Endometrium (tissue), 2 donors: Measurements from ENCODE around the gene ARHGAP8.
"Not testable (repeated sequence)": the region's sequence is repeated elsewhere in the genome, so short reads cannot be mapped to it uniquely, and the experiment has no call there.

ENCODE experiments used
- FAIRE-seq: peaks from 2 replicates; lab custom pipeline; 2012; peaks lifted over from hg19 to GRCh38; lab: Jason Lieb, UNC
- donor health status: control.
- donor health status: control.

Gene ARHGAP8

DNA sequence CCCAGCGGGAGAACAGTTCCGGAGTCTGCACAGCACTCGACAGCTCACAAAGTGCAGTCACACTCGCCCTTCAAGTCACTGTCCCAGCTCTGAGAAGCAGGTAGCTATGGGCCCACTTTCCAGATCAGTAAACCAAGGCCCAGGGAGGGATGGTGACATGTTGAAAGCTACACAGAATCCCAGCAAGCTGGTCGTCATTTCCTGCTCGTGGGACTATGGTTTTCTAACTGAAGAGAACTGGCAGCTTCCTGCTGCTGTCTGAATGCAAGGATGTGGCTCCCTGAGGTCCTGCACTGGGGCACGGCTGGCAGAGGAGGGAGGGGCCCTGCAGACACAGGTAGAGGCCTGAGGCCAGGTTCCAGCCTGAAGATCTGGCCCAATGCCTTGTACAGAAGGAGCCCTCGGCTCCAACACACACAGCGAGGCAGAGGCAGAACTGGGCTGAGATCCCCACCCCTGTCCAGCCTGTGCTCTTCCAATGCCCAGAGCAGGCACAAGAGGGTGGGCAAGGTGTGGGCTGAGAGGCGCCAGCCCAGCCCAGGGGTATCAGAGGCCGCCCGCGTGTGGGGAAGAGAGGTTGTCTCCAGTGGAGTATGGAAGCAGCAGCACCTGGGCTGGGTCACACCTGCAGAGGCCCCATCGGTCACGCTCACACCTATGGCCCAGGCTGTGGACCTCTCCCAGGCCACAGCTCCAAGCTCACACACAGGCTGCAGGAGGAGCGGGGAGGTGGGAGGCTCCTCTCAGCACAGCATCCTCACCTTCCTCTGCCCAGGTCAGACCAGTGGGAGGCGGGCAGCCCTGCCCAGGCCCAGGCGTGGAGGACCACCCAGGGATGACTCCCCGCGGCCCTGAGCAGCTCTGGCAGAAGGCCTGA lies 138.3 kb downstream of the ARHGAP8 start:
- FAIRE-seq = no peak

DNA sequence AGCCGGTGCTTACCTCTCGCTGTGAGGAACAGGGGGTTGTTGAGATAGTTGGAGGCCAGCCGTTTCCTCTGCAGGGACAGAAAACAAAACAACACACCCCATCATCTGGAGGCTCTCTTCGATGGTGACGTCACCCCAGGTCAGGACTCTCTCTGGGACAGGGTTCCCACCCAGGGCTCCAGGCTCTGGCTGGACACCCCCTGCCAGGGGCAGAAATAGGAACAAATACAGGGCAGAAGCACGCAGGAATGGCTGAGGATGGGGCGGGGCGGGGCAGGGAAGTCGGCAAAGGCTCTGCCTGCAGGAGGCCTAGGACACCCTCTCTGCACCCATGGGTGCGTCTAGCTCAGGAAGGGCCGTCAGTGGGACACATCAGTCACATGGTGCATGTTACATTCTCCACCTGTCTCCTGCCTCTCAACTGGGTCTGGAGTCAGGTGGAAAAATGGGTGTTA lies 138.9 kb downstream of the ARHGAP8 start:
- FAIRE-seq = no peak

DNA sequence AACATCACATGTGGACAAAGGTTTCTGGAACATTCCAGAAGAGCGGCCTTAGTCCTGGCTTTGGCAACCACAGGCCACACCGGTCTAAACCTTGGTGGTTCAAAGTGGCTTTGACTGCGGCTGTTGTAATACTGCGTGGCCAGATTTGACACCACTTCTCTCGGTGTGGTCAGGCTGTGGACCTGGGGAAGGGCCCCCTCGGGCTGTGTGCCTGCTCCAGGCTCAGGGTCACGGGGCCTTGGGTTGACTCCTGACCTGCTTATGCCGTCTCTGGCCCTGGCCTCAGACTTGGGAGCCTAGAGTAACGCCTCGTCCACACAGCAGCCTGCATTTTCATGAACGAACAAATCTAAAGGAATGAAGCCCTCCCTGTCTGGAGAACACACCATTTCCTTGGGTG lies 139.4 kb downstream of the ARHGAP8 start:
- FAIRE-seq = no peak

DNA sequence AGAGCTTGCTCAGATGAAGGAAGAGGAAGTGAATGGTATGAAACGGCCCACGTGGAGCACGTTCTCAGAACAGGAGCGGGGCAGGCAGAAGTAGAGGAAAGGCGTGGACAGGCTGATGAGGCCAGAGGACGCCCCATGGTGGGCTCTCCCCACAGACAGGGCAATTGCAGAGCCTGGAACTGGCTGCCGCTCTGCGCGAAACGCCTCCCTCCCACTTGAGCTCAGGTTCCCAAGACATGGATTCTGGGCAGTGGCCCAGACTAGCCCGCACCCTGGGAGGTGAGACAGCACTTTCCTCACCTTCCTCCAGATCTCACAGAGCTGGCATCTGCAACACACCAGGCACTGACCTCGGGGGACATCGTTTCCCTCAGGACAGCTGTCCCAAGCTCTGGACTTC lies 139.9 kb downstream of the ARHGAP8 start:
- FAIRE-seq = no peak

DNA sequence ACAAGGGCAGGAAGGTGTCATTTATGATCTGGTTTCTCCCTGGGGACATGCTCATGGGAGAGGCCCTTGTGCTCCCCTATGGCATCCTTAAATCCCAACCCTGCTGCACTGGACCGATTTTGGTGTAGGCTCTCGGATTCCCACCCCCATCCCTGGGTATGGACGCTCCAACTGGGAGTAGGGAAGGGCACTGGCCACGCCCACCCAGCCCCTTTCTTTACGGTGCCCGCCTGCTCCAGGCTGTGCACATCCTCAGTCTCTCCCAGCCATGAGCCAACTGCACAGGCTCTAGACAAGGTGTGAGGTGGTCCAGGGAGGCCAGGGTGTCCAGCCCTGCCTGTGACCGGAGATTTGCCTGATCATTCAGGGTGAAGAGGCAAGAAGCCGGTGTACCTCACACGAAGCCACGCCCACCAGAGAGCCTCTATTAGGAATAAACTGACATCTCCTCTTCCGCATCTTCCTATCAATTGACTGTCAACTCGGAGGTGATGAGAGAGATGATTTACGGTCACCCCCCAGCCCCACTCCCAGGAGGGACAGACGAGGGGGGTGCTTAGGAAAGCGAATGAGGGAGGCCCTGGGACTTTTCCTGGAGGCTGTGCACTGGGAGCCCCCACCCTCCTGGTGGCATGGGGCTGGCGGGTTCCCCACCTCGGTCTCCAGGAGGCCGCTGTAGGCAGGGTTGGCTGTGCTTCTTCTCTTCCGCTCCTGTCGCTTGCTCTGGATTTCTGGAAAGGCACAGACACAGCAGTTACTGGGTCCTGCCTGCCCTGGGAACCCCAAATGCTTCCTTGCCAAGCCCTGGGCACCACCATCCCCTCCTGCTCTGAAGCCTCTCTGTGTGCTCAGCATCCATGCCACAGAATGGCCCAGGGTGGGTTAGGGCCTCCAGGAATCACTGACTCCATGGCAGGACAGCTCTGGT lies 140.7 kb downstream of the ARHGAP8 start:
- no peak for FAIRE-seq

DNA sequence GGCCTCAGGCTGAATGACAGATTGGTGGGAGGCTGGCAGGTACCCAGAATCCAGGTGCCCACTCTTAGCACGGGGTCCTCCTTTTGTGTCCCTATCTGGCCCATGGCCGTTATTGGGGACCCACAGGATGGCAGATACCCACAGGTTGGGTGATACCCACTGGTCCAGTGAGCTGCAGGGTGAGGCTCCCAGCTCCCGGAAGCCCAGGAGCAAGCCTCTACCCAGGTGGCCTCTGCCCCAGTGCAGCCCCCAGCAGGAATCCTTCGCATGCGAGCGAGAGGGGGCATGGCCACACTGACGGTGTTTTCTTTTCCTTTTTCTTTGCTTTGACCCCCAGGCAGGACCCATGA lies 141.3 kb downstream of the ARHGAP8 start:
- FAIRE-seq = no peak

DNA sequence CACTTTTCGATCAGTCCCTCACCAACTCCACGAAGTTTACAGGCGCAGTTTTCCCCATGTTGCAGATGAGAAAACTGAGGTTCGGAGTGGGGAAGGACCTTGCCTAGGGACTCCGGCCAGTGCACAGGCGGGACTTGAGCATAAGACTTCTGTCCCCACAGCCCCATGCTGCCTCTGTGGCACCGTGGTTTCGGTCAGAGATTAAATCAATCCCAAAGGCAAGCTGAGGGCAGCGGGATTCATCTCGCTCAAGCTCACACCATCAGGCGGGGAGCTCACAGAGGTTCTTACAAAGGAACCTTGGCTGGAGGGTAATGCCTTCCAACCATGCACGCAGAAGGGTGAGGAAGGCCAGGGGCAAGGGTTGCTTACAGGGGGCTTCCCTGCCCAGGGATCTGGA lies 141.9 kb downstream of the ARHGAP8 start:
- no peak for FAIRE-seq

DNA sequence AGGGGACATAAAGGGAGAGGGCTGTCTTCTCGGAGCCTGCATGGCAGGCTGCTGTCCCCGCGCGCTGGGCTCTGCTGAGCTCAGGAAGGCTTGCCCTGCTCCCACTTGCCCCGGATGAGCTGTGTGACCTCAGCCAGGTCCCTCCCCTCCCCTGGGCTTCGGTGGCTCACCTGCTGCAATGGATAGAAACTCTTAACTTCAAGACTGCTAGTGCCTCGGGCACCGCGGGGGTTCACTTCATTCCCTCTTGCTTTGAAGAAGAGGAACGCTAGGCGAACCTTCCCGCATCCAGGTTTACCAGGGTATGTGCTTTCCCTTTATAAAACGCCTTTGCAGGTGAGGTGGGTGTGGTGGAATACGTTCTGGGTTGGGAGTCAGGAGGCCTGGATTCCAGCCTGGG lies 142.4 kb downstream of the ARHGAP8 start:
- no peak for FAIRE-seq

DNA sequence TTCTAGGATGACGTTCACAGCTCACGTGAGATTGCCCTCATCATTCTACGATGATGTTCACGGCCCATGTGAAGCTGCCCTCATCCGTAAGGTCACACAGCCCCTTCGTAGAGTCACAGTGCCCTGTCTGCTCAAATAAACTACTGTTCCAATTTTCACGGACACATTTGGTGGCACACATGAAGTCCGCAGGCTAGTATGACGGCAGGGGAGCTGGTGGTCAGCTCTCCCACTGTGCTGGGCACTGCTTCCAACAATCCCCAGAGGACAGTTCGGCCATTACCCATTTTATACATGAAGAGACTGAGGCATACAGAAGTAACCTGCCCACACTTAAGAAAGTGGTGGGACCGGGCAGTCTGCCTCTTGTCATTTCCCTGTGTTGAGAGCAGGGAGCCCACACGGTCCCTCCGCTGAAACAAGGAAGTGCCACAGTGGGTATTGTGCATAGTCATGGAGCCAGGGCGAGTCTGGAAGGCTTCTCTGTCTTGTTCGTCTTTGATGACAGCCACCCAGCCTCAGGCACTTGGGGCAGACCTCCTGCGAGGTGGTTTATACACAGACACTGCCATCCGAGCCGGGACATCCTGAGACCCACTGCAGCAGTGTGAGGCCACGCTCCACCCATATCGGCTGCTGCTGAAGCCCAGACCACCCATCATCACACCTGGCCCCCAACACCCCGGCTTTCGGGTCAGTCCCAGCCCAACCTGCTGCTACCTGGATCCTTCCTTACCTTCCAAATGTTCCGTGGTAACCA lies 143.1 kb downstream of the ARHGAP8 start:
- no peak for FAIRE-seq

DNA sequence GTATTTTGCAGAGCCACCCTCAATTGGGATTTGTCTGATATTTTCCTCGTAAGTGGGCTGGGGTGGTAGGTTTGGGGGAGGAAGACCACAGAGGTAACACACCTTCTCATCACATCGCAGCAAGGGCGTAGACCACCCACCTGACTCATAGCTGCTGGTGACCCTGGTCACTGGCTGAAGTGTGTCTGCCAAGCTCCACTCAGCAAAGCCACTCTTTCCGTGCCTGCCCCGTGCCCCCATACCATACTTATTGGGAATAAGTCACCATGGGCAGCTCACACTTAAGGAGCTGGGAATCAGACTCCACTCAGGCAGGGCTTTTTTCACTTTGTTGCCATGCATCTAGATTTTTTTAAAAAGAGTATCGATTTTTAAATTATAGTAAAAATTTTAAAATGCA lies 145.9 kb downstream of the ARHGAP8 start:
- FAIRE-seq = no peak

DNA sequence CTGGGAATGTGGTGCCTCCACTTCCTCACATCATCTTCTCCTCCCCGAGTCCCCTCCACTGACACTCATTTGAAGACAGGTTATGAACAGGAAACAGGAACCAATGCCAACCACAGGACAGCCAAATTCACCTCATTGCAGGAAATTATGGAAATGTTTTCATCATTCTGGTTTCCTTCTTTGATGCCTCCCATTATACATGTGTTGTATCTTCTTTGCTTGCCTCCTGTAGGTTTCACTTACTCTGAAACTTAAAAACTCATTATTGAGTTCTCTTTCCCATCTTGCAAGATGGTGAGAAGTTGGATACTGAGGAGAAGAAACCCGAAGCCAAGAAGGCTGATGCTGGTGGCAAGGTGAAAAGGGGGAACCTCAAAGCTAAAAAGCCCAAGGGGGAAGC lies 148.9 kb downstream of the ARHGAP8 start:
- no peak for FAIRE-seq

DNA sequence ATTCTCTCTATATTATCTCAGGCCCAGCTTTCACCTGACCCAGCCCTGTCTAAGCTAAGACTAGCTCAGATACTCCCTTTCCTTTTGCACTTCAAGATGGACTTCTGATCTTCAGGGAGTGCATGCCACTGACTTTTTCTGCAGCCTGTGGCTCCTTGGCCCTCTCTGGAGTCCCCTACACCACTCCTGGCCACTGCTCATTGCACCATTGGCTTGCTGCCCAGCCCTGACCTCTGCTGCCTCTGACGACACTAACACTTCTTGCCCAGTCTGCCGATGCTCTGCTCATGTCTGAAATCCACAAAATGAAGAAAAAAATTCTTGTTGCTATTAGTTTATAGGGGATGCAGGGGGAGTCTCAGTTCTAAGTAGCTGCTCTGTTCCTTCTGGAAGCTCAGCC lies 150.8 kb downstream of the ARHGAP8 start:
- not testable (repeated sequence) for FAIRE-seq

DNA sequence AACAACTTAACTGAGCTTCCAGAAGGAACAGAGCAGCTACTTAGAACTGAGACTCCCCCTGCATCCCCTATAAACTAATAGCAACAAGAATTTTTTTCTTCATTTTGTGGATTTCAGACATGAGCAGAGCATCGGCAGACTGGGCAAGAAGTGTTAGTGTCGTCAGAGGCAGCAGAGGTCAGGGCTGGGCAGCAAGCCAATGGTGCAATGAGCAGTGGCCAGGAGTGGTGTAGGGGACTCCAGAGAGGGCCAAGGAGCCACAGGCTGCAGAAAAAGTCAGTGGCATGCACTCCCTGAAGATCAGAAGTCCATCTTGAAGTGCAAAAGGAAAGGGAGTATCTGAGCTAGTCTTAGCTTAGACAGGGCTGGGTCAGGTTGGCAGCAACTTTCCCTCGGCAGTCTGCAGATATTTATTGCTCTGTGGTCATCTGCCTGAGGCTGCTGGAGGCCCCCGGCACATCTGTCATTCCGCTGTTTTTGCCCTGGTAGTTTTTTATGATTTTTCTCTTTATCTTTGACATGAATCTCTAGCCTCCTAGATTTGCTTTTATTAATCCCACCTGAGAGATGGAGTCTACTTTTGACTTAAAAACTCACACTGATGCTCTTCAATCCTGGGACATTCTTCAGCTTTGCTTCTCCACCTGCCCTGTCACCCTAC lies 152.2 kb downstream of the ARHGAP8 start:
- peak; percentile 81 for FAIRE-seq

DNA sequence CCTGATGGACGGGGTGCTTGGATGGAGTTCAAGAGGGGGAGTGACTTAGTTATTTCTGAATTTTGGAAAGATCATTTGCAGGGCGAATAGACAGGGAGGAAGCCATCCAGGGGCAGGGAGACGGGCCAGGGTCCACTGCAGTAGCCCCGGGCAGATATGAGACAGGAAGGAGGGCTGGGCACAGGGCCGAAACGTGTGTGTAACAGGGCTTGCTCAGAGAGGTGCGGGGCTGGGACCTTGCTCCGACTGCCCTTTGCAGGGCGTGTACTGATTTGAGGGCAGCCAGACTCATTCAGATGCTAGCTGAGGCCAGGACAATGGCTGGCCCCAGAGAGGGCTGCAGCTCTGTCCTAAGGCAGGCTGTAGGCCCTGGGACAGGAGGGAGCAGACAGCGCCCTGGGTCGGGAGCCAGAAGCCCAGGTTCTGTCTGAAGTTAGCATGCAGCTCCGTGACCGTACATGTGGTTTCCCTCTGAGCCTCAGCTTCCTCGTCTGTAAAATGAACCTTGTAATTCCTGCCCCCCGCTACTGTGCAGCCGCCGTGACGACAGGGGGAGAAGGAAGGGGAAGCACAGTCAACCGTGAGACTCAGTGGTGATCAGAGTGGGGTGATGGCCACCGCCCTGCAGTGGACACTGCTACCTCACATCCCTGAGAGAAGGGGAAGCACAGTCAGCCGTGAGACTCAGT lies 154.0 kb downstream of the ARHGAP8 start:
- no peak for FAIRE-seq

DNA sequence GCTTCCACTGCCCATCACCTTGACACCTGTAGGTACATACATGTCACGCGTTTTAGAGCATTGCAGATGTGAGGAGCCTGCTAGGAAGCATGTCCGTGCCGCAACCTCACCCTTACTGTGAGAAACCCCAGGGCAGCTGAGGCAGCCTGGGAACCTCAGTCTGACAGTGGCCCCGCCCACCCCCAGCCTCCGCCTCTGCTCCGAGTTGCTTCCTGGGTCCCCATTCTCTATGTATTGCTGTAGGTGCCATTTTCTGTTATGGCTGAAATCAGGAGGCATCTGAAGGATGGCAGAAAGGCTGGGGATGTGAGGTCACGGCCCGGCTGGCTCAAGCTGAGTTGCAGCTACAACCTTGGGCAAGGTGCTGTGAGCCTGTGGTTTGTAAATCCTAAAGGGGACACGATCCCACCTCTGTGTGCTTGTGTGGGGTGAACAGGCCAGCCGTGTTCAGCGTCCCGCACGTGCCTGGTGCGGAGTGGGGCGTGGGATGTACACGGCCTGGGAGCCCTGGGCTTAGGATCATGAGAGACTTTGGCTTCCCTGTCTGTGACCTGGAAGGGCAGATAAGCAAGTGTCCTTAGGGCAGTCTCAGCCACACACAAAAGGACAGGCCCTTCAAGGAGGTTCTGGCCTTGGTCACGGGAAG lies 154.7 kb downstream of the ARHGAP8 start:
- FAIRE-seq = no peak

DNA sequence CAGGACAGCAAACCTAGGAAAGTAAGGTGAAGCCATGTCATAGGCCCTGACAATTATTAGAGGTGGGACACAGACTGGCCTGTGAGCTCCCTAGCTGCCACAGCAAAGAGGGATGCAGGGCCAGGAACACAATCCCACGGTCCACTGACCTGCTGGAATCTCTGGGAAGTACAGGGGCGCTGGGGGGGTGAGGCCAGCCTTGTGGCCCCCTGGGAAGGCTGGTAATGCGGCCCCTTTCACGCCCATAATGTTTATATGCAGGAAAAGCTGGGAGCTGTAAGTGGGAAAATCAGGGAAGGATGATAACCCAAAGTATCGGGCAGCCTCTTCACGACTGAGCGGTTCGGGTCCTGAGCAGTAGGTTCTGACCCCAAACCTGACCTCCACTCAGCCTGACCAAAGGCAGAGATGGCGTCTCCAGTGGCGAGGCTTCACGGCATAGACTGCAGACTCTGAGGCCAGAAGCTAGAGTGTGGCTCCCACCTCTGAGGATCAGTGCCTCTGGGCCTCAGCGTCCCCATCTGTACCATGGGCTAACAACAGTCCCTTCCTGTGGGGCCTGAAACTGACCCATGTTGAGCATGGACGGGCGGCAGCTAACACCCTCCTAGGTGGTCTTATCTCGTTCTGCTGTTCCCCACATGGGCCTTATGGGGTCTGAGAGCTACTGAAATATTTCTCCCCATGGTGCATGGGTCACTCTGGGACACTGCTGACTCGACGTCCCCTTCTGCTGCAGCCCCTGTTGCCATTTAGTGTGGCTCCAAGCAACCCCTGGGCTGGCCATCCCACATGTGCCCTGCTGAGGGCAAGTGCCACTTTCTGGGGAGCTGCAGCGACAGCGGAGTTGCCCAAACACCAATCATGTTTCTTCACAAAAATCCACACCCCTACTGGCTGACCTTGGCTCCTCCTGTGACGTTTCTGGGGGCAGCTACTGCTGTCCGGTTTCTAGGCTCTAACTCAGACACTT lies 155.7 kb downstream of the ARHGAP8 start:
- FAIRE-seq = no peak

DNA sequence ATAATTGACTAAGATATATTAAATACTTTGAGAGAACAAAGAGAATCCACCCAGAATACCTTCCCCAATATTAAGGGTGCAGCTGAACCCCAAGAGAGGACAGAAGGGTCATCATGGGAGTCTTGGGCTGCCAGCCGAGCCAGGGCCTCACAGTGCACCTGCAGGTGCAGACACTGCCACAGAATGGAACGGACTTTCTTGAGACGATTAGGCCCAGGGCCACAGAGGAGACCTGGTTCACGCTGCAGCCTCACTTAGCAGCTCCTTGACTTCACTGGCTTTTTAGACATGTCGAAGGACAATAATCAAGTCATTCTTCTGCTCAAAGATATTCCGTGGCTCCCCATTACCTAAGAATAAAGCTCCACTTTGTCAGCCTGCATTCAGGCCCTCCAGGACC lies 156.9 kb downstream of the ARHGAP8 start:
- FAIRE-seq = no peak
